ENCODE measurements around the gene MILR1. TPM values are rescaled to one million over a fixed set of nuclear protein-coding genes. Genes with fewer than 3 reads are reported as not detected.
A peak's percentile ranks its signal among the peaks of the same experiment; 100 is the strongest.
"Not testable (repeated sequence)": the region's sequence is repeated elsewhere in the genome, so short reads cannot be mapped to it uniquely, and the experiment has no call there.

The MILR1 gene
- total RNA-seq, 4 donors from 2014 or later, result 2.9 to 6.6 (median 4.2) TPM

DNA sequence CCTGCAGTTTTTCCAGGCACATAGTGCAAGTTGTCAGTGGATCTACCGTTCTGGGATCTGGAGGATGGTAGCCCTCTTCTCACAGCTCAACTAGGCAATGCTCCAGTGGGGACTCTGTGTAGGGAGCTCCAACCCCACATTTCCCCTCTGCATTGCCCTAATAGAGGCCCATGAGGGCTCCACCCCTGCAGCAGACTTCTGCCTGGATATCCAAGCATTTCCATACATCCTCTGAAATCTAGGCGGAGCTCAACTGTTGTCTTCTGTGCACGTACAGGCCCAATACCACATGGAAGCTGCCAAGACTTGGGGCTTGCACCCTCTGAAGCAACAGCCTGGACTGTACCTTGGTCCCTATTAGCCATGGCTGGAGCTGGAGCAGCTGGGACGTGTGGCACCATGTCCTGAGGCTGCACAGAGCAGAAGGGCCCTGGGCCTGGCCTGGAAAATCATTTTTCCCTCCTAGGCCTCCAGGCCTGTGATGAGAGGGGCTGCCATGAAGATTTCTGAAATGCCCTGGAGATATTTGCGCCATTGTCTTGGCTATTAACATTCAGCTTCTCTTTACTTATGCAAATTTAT lies 10.9 kb upstream of the MILR1 start:
- Histone ChIP-seq H3K4me3 (no peak overlapping the region), H3K27ac (replicated peaks in 1 of 4) (no peak overlapping the region), H3K9me3 (peaks cover 0 to 16% (median 7%) of the 10 kb centered on the region in 4 donors), H3K36me3 (no peaks in the 10 kb centered on the region), H3K27me3 (no peaks in the 10 kb centered on the region), H3K4me1 (peaks cover 0 to 8% (median 2%) of the 10 kb centered on the region in 4 donors)
- intact Hi-C loops (cut with DNase I), result no loop called here
- TF ChIP-seq POLR2A (IDR thresholded peaks at IDR 0.05; ENCODE audit: low read depth), result no peak
- TF ChIP-seq POLR2AphosphoS5 (IDR thresholded peaks at IDR 0.05), result no peak
- TF ChIP-seq EP300 (IDR thresholded peaks at IDR 0.05), result no peak
- TF ChIP-seq, protein P1, sequence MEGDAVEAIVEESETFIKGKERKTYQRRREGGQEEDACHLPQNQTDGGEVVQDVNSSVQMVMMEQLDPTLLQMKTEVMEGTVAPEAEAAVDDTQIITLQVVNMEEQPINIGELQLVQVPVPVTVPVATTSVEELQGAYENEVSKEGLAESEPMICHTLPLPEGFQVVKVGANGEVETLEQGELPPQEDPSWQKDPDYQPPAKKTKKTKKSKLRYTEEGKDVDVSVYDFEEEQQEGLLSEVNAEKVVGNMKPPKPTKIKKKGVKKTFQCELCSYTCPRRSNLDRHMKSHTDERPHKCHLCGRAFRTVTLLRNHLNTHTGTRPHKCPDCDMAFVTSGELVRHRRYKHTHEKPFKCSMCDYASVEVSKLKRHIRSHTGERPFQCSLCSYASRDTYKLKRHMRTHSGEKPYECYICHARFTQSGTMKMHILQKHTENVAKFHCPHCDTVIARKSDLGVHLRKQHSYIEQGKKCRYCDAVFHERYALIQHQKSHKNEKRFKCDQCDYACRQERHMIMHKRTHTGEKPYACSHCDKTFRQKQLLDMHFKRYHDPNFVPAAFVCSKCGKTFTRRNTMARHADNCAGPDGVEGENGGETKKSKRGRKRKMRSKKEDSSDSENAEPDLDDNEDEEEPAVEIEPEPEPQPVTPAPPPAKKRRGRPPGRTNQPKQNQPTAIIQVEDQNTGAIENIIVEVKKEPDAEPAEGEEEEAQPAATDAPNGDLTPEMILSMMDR (IDR thresholded peaks at IDR 0.05), result no peak
- WGBS, result 94% methylated on average over 4 of the region's 5 CpGs
- DNase-seq (ENCODE audit: extremely low spot score), result no peak

DNA sequence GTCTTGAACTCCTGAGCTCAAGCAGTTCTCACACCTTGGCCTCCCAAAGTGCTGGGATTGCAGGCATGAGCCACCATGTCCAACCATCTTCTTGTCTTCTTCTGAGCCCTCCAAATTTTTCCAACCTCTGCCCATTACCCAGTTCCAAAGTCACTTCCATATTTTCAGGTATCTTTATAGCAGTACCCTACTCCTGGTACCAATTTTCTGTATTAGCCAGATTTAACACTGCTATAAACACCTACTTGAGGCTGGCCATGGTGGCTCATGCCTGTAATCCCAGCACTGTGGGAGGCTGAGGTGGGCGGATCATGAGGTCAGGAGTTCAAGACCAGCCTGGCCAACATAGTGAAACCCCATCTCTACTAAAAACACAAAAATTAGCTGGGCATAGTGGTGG lies 9.4 kb upstream of the MILR1 start:
- H3K36me3 ChIP-seq; intact Hi-C loops (cut with DNase I); H3K4me3 ChIP-seq; DNase-seq (ENCODE audit: extremely low spot score); H3K27me3 ChIP-seq; H3K4me1 ChIP-seq; H3K27ac ChIP-seq (replicated peaks in 1 of 4): not testable (repeated sequence)
- peaks cover 0 to 16% (median 7%) of the 10 kb centered on the region in 4 donors for H3K9me3 ChIP-seq
- 100% methylated on average over 1 of the region's 1 CpG for WGBS

DNA sequence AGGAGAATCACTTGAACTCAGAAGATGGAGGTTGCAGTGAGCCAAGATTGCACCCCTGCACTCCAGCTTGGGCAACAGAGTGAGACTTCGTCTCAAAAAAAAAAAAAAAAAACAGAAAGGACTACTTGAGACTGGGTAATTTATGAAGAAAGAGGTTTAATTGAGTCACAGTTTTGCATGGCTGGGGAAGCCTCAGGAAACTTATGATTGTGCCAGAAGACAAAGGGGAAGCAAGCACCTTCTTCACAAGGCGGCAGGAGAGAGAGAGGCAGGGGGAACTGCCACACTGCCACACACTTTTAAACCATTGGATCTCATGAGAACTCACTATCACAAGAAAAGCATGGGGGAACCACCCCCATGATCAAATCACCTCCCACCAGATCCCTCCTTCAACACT lies 9.0 kb upstream of the MILR1 start:
- intact Hi-C loops (cut with DNase I), result no loop called here

DNA sequence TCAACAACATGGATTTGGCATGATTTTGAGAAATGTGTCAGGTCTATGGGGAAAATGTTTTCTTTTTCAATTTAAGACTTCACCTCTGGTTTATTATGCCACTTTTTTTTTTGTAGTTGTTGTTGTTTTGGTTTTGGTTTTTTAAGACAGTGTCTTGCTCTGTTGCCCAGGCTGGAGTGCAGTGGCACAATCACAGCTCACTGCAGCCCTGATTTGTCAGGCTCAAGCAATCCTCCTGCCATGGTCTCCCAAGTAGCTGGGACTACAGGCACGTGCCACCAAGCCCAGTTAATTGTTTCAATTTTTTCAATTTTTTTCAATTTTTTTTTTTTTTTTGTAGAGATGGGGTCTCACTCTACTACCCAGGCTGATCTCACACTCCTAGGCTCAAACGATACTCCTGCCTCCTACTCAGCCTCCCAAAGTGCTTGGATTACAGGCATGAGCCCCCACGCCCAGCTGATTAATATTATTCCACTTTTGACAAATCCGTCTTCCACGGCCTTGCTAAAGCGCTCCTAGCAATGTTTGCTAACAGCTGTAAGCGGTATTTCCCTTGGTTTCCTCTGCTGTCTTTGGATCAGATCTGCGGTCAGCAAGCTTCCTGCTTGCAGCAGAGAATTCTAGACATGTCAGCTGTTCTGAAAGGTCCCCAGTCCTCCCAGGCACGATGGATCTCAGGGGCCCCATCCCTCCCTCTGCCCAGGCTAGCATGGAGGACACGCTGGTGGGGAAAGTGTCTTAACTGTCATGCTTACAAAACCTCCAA lies 7.0 kb upstream of the MILR1 start:
- 58% methylated on average over 10 of the region's 10 CpGs for WGBS
- no peak for TF ChIP-seq EP300 (IDR thresholded peaks at IDR 0.05)
- TF ChIP-seq POLR2A (IDR thresholded peaks at IDR 0.05; ENCODE audit: low read depth), result no peak
- no peak for TF ChIP-seq POLR2AphosphoS5 (IDR thresholded peaks at IDR 0.05)
- TF ChIP-seq, protein P1 (IDR thresholded peaks at IDR 0.05), result no peak
- Histone ChIP-seq H3K27me3 (no peaks in the 10 kb centered on the region), H3K36me3 (no peaks in the 10 kb centered on the region), H3K9me3 (peaks cover 0 to 16% (median 7%) of the 10 kb centered on the region in 4 donors), H3K27ac (replicated peaks in 1 of 4) (peak overlapping the region in 3 of 4 donors; percentile 33 to 53 (median 44)), H3K4me1 (peaks cover 0 to 8% (median 2%) of the 10 kb centered on the region in 4 donors), H3K4me3 (no peak overlapping the region)
- DNase-seq (ENCODE audit: extremely low spot score), result no peak
- intact Hi-C loops (cut with DNase I), result no loop called here

More for the DNA sequence above, 9.0 kb upstream of the MILR1 start:
- H3K27ac ChIP-seq (replicated peaks in 1 of 4), result no peak overlapping the region
- TF ChIP-seq, protein P1 (IDR thresholded peaks at IDR 0.05), result no peak
- no peak for TF ChIP-seq POLR2A (IDR thresholded peaks at IDR 0.05; ENCODE audit: low read depth)
- no peak for TF ChIP-seq POLR2AphosphoS5 (IDR thresholded peaks at IDR 0.05)
- TF ChIP-seq EP300 (IDR thresholded peaks at IDR 0.05), result no peak
- WGBS, result 86% methylated on average over 2 of the region's 2 CpGs
- no peak for DNase-seq (ENCODE audit: extremely low spot score)
- no peaks in the 10 kb centered on the region for H3K36me3 ChIP-seq
- H3K4me1 ChIP-seq, result peaks cover 0 to 8% (median 2%) of the 10 kb centered on the region in 4 donors
- no peak overlapping the region for H3K4me3 ChIP-seq
- H3K9me3 ChIP-seq, result peaks cover 0 to 16% (median 7%) of the 10 kb centered on the region in 4 donors
- no peaks in the 10 kb centered on the region for H3K27me3 ChIP-seq

DNA sequence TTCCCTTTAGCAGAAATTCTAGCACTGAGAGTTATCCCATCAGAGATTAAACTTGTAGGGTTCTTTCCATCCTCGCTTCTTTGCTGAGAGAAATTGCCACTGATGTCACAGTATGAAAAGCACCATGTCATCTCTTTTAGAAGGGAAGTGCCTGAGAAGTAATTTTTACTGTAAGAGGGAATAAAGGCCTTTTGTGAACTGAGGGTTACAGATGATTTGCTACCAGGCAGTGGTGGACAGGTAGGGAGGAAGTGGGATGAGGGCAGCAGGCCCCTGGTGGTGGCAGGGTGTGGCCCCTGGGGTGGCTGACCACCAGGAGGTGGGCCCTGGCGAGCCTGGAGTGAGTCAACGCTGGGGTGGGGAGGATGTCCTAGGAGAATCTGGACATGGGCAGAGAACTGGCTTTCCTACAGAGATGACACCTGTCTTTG lies 6.4 kb upstream of the MILR1 start:
- DNase-seq (ENCODE audit: extremely low spot score), result no peak
- H3K36me3 ChIP-seq, result no peaks in the 10 kb centered on the region
- WGBS, result 75% methylated on average over 3 of the region's 3 CpGs
- H3K27me3 ChIP-seq, result no peaks in the 10 kb centered on the region
- intact Hi-C loops (cut with DNase I), result no loop called here
- H3K9me3 ChIP-seq, result peaks cover 0 to 13% (median 5%) of the 10 kb centered on the region in 4 donors
- peak overlapping the region in 3 of 4 donors; percentile 33 to 44 (median 38) for H3K27ac ChIP-seq (replicated peaks in 1 of 4)
- H3K4me3 ChIP-seq, result no peak overlapping the region
- H3K4me1 ChIP-seq, result peaks cover 0 to 8% (median 2%) of the 10 kb centered on the region in 4 donors
- no peak for TF ChIP-seq EP300 (IDR thresholded peaks at IDR 0.05)
- TF ChIP-seq POLR2A (IDR thresholded peaks at IDR 0.05; ENCODE audit: low read depth), result no peak
